ENCODE results near the gene PPP3CA.

DNA sequence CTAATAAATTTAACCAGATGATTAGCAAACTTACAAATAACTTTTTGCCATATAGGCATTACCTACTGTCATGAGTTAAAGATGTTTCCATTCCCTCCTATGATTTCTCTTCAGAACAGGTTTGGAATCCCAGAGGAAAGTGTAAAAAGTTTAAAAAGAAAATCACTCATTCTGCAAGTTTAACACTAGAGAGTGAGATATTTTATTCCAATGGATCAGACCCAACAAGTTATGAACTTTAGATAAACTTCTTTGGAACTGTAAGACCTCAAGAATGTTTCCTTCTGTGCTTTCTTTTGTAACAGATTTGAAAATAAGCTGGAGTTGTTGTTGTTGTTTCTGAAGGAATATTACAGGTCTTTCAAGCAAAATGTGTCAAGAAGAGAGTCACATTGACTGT lies 51.6 kb downstream of the PPP3CA start:
- TF ChIP-seq EZH2phosphoT487 (IDR thresholded peaks at IDR 0.05; ENCODE audit: insufficient read depth, low read depth) = no peak
- no peak for TF ChIP-seq EZH2 (IDR thresholded peaks at IDR 0.05; ENCODE audit: insufficient read depth, poor library complexity, severe bottlenecking)
